GM06990 (cell line): Measurements from ENCODE around the gene NAV1.

Source experiments
- DNase-seq: peaks from one replicate; pipeline ENCODE4 v3.0.0-alpha.2; 2011; ENCODE audit not compliant: insufficient read length; ENCODE audit errors: extremely low read depth
- H3K27me3 ChIP-seq: replicated peaks from 2 replicates; pipeline ENCODE4 v1.6.0; 2011; ENCODE audit warnings: low read length; ENCODE audit not compliant: control insufficient read depth, insufficient read depth
- H3K36me3 ChIP-seq: 2 replicates; pipeline ENCODE4 v1.5.1; 2011; ENCODE audit warnings: low read length; ENCODE audit not compliant: control insufficient read depth, insufficient read depth
- H3K4me3 ChIP-seq: replicated peaks from 2 replicates; pipeline ENCODE4 v1.5.1; 2011; ENCODE audit warnings: low read depth, mild to moderate bottlenecking, control low read depth, low read length
- TF ChIP-seq, protein P1 (sequence below): IDR thresholded peaks from 2 replicates; pipeline ENCODE4 v1.5.1; 2011; ENCODE audit warnings: low read length, control low read depth, mild to moderate bottlenecking, inconsistent platforms; ENCODE audit not compliant: insufficient read depth, poor library complexity, severe bottlenecking

NAV1 gene

DNA sequence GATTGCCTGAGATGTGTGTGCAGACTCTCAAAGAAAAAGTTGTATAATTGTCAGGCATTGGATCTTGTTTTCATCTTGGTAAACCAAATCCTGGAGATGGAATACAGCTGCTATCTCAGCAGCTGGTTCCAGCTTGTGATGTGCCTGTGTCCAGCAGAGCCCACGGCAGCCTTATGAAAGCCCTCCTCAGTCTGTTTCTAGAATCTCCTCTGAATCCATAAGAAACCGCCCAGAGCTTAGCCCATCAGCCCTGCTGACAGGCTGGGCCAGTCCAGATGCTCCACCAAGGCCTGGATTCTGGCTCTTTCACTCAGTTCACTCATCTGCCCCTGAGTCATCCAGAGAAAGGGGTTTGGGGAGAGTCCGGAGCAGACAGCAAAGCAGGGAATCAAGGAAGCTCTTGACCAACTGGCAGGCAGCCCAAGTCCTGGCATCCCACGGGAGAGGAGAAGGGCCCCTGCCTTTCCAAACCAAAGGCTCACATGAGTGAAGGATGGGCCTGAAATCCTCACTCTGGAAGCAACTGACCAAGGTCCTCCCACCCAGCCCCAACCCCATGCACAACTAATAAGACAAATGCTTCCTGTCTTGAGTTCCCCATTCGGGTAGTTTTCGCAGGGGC, 45.7 kb downstream of the NAV1 start:
- no peaks in the 10 kb centered on the region for H3K36me3 ChIP-seq
- TF ChIP-seq, protein P1, sequence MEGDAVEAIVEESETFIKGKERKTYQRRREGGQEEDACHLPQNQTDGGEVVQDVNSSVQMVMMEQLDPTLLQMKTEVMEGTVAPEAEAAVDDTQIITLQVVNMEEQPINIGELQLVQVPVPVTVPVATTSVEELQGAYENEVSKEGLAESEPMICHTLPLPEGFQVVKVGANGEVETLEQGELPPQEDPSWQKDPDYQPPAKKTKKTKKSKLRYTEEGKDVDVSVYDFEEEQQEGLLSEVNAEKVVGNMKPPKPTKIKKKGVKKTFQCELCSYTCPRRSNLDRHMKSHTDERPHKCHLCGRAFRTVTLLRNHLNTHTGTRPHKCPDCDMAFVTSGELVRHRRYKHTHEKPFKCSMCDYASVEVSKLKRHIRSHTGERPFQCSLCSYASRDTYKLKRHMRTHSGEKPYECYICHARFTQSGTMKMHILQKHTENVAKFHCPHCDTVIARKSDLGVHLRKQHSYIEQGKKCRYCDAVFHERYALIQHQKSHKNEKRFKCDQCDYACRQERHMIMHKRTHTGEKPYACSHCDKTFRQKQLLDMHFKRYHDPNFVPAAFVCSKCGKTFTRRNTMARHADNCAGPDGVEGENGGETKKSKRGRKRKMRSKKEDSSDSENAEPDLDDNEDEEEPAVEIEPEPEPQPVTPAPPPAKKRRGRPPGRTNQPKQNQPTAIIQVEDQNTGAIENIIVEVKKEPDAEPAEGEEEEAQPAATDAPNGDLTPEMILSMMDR = no peak
- DNase-seq = no peak
- H3K27me3 ChIP-seq = no peaks in the 10 kb centered on the region; the same call in 1 of the 2 replicates
- H3K4me3 ChIP-seq = no peak overlapping the region

DNA sequence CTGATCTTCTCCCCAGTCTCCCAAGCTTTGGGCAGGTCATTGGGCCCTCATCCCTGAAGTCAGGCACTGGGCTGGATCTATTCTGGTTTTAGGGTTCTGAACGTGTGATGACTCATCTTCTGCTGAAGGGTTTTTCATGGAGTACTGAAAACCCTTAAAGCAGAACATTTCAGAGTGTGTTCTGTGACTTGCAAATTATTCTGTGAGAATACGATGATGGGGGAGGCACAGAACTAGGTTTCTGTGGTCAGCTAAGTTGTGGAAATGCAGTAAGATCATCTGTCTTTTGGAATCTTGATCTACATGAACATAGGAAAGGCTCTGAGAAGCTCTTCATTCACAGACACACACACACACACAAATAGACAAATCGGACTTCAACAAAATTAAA, 46.2 kb downstream of the NAV1 start:
- TF ChIP-seq, protein P1 = no peak
- H3K36me3 ChIP-seq = no peaks in the 10 kb centered on the region
- no peaks in the 10 kb centered on the region; the same call in 1 of the 2 replicates for H3K27me3 ChIP-seq
- no peak for DNase-seq
- H3K4me3 ChIP-seq = no peak overlapping the region

DNA sequence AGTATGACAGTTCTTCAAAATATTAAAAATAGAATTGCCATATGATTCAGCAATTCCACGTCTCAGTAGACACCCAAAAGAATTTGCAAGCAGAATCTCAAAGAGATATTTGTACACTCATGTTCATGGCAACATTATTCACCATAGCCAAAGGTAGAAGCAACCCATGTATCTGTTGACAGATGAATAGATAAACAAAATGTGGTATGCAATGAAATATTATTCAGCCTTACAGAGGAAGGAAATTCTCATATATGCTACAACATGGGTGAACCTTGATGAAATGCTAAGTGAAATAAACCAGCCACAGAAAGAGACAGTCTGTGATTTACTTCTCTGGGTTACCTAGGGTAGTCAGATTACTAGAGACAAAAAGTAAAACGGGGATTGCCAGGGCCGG, 47.0 kb downstream of the NAV1 start:
- no peak for DNase-seq
- Histone ChIP-seq H3K27me3 (no peaks in the 10 kb centered on the region; the same call in 1 of the 2 replicates), H3K36me3 (no peaks in the 10 kb centered on the region), H3K4me3 (no peak overlapping the region)
- TF ChIP-seq, protein P1 = no peak

DNA sequence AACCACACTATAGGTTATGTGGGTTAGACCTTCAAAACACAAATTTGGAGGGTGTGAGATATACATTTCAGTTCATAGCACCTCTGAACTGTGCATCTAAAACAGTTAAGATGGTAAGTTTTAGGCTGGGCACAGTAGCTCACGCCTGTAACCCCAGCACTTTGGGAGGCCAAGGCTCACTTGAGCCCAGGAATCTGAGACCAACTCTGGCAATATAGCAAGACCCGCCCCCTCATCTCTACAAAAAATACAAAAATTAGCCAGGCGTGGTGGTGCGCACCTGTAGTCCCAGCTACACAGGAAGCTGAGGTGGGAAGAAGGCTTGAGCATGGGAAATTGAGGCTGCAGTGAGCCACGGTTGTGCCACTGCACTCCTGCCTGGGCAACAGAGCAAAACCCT, 47.9 kb downstream of the NAV1 start:
- no peak for DNase-seq
- Histone ChIP-seq H3K4me3 (no peak overlapping the region), H3K36me3 (no peaks in the 10 kb centered on the region), H3K27me3 (no peaks in the 10 kb centered on the region; the same call in 1 of the 2 replicates)
- TF ChIP-seq, protein P1 = no peak

DNA sequence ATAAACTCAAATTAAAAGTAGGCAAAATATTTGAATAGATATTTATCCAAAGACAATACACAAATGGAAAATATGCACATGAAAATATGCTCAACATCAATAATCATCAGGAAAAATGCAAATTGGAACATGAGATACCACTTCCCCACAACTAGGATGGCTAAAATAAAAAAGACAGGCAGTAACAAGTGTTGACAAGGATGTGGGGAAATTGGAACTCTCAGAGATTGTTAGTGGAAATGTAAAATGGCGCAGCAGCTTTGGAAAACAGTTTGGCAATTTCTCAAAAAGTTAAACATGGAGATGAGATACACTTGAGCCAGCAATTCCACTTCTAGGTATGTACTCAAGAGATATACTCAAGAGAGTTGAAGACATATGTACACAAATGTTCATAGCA, 48.8 kb downstream of the NAV1 start:
- Histone ChIP-seq H3K36me3 (no peaks in the 10 kb centered on the region), H3K4me3 (no peak overlapping the region), H3K27me3 (no peaks in the 10 kb centered on the region; the same call in 1 of the 2 replicates)
- TF ChIP-seq, protein P1 = no peak
- no peak for DNase-seq
